GM19238 (cell line): Measurements from ENCODE around the gene RCSD1.
"Not testable (repeated sequence)": the region's sequence is repeated elsewhere in the genome, so short reads cannot be mapped to it uniquely, and the experiment has no call there.

Source experiments
- DNase-seq: peaks from one replicate; pipeline ENCODE4 v3.0.0; 2011; ENCODE audit warnings: low spot score; ENCODE audit not compliant: insufficient read length

The RCSD1 gene

GRCh38 chr1:167711797-167712196 lies 81.8 kb downstream of the RCSD1 start:
- DNase-seq = no peak

- DNase-seq = no peak
These were observed 83.5 kb downstream of the RCSD1 start for GRCh38 chr1:167713330-167714081.

- DNase-seq = no peak
These were observed 84.0 kb downstream of the RCSD1 start for GRCh38 chr1:167714098-167714438.

- peak; percentile 35 for DNase-seq
These were observed 84.6 kb downstream of the RCSD1 start for GRCh38 chr1:167714439-167715156.

- peak; percentile 49 for DNase-seq
These were observed 85.3 kb downstream of the RCSD1 start for GRCh38 chr1:167715157-167715999.

GRCh38 chr1:167716000-167716271 lies 85.9 kb downstream of the RCSD1 start:
- DNase-seq = no peak

DNA sequence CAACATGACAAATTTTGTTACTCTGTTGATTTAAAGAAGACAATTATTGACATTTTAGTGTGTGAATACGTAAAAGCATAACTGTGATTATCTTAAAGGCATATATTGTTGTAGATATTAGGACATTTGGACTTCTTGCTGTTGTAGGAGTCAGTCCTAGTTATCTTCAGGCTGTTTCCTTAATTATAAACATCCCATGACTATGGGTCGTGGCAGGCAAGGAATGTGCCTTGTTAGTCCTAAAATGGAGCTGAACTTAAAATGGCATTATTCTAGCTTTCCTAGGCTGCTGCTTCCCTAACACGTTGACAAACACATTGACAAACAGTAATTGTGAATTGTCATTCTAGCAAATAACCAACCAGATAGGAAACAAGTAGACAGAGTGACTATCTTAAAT lies 87.3 kb downstream of the RCSD1 start:
- DNase-seq = no peak

DNA sequence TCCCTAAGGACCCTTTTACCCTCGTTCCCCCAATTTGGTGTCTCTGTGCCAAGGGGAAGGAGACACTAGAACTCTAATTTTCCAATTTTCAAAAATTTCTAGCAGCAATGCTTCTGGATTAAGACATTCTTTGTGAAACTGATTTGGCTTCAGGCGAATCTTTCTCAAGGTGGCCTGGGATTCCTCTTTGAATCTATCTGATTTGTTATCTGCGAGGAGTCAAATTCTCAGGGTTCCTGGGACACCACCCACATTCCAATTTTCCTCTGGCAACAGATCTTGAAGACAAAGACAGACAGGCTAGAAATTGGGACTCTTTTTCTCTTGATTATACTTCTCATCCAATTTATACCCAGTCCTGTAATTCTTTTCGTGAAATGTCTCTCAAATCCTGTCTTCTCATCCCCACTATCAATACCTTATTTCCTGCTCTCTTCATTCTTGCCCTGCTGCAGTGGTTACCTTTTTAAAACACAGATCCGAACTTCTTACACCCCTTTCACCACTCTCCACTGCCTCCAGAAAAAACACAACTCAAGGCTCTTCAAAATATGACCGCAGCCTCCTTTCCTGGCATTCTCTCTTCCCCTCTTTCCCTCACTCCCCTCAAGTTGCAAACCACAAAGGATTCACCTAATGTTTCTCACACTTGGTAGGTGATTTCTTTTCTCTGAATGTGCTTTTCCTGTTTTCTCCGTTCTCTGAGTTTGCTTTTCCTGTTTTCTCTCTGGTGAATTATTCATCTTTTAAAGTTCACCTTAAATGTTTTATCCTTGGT lies 89.1 kb downstream of the RCSD1 start:
- no peak for DNase-seq

- not testable (repeated sequence) for DNase-seq
These were observed 89.8 kb downstream of the RCSD1 start for GRCh38 chr1:167719715-167720421.

- DNase-seq = no peak
These were observed 91.1 kb downstream of the RCSD1 start for GRCh38 chr1:167720965-167721616.

DNA sequence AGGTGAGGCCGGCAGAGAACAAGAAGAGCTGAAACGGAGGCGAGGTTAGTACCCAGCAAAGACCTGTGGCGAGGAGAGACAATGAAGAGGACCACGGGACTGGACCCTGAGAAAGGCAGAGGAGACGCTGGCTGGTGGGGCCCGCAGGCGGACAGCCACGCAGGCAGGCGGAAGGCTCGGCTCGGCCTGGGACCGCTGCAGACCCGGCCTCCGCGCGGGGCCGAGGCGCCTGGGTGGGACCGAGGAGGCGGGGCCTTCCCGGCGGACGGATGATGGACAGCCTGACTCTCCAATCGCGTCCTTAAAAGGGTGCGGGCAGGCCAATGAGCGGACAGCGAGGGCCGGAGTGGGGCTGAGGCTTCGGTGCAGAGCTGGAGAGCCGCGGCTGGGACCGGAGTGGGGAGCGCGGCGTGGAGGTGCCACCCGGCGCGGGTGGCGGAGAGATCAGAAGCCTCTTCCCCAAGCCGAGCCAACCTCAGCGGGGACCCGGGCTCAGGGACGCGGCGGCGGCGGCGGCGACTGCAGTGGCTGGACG lies 91.7 kb downstream of the RCSD1 start, which contains the start of gene MPZL1:
TSS of gene MPZL1 (plus strand) at position 366 of the 535 bp plus-strand sequence. CDS start 170 bp downstream, outside the sequence.
- peak; percentile 94 for DNase-seq

GRCh38 chr1:167722152-167722869 lies 92.3 kb downstream of the RCSD1 start:
- DNase-seq = no peak

- DNase-seq = no peak
These were observed 92.8 kb downstream of the RCSD1 start for GRCh38 chr1:167722870-167723251.

DNA sequence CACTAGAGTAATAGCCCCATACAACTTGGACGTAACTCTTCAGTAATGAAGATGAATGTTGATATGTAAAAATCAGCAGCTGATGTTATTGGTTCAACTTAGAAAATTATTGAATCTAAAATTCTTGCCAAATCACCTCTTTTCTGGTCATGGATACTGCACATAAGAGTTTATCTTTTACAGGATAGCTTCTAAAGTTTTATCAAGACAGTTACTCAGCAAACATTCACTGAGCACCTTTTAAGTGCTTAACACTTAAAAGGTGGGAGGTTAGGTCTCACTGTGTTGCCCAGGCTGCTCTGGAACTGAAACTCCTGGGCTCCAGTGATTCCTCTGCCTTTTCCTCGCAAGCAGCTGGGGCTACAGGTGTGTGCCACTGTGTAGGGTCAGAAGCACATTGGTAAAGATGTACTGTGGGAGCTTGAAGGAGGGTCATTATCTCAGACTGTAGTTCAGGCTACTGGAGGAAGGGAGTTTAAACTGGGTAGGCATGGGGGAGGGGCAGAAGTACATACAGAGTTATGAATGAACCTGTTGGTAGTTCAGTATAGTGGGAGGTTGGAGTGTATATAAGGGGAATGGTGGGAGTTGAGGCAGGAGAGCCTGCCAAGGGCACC lies 93.8 kb downstream of the RCSD1 start:
- DNase-seq = no peak

DNA sequence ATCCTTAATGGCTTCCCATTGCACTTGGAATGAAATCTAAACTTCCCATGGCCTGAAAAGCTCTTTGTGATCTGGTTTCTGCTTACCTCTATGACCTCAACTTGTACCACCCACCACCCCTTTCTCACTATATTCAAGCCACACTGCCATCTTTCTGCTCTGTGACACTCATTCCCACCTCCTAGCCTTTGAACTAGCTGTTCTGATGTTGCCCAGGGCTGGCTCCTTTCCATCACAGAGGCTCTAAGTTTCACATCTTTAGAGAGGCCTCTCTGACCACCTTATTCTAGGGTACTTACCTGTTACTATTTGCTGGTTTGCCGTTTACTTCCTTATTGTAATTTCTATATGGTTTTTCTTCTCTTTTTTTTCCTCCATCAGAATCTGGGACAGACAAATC lies 96.0 kb downstream of the RCSD1 start:
- DNase-seq = no peak

DNA sequence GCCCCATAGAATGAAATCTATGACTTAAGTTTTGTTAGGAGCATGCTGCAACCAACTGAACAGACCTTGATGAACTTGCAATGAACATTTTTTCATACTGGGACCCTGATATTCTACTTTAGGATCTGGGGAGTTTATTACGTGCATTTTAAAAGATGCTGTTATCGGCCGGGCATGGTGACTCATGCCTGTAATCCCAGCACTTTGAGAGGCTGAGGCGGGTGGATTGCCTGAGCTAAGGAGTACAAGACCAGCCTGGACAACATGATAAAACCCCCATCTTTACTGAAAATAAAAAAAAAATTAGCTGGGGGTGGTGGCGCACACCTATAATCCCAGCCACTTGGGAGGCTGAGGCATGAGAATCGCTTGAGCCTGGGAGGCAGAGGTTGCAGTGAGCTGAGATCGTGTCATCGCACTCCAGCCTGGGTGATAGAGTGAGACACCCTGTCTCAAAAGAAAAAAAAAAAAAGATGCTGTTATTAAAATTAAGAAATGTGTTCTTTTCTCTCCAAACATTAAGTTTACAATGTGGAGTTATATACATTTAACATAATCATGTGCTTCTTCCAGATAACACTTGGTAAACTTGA lies 98.9 kb downstream of the RCSD1 start:
- DNase-seq = no peak

DNA sequence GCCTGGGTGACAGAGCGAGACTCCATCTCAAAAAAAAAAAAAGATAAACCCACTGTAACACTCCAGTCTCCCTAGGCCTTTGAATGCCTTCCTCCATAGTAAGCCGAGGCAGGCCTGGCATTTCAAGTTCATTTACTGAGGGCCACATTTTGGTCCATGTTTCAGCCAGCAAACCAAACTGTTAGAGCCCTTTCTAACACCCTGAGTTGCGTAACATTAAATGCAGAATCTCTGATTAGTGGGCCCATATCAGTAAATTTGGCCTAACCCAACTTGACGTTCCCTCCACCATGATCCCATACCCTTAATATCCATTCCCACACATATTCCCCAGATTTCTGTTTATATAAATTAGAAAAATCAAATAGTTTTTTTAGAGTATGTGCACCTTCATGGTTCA lies 104.2 kb downstream of the RCSD1 start:
- DNase-seq = no peak

- no peak for DNase-seq
These were observed 104.8 kb downstream of the RCSD1 start for GRCh38 chr1:167734841-167735240.

GRCh38 chr1:167737169-167737568 lies 107.1 kb downstream of the RCSD1 start:
- DNase-seq = no peak
